T-helper 2 cell (primary cell): ENCODE data around the gene TOP3B.
"Not testable (repeated sequence)": the region's sequence is repeated elsewhere in the genome, so short reads cannot be mapped to it uniquely, and the experiment has no call there.

Experiments used
- DNase-seq, 5 experiments: peaks; one replicate each; pipeline versions ENCODE4 v3.0.0 to v3.0.0-alpha.2; 2012 to 2022

TOP3B gene

DNA sequence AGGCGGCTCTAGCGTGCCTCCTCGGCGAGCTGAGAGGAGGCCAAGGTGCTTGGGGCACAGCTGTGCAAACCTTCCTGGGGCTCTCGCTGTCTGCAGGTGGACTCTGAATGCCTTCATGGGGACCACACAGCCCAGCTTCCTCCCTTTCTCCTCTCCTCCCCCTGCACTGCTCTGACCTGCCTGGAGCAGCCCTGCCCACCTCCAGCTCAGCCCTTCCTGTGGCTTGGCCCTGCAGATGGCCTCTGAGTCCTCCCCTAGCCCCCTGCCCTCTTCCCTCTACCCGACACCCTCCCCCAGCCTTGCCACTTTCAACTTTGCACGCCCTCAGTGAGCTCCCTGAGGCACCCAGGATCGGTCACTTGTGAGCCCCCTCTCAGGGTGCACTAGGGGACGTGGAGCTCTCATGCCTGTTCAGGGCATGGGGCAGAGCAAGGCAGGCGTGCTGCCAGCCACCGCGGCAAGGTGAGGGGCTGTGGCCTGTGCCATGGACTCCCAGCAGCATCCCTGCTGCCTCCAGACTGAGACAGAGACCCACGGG, 61.3 kb downstream of the TOP3B start:
- DNase-seq: no peak

DNA sequence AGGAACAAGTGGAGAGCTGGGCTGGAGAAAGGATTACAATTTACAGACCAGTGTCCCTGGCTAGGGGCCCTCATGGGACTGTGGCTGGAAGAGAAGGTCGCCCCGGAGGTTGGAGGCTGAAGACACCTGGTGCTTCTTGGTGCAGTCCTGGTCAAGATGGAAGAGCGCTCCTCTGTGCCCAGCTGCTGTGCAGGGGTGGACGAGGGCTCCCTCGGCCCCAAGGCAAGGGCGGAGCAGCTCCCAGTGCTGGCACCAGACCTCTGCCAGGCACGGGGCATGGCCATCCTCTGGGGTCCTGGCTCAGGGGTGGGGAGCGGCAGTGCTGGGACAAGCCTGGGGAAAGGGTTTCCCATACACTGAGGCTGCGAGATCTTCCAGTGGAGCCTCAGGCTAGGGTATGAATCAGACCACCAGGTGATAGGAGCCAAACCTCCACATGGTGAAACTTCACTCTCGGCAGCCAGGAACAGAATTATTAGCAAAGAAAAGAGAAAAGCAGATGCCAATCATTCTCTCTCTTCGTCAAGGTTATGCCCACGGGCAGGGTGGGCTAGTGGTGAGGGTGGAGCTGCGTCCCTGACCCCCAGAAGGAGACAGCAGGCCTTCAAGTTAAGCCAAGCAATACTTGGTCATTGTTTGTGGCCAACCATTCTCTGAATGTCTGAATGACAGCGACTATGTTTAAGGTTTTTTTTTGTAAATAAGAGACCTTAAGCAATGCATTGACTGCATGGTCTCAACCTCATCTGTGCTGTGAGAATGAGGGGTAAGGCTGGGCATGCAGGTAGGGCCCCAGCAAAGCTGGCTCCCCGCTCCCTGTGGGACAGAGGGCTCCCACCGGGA, 62.0 kb downstream of the TOP3B start:
- DNase-seq: no peak

DNA sequence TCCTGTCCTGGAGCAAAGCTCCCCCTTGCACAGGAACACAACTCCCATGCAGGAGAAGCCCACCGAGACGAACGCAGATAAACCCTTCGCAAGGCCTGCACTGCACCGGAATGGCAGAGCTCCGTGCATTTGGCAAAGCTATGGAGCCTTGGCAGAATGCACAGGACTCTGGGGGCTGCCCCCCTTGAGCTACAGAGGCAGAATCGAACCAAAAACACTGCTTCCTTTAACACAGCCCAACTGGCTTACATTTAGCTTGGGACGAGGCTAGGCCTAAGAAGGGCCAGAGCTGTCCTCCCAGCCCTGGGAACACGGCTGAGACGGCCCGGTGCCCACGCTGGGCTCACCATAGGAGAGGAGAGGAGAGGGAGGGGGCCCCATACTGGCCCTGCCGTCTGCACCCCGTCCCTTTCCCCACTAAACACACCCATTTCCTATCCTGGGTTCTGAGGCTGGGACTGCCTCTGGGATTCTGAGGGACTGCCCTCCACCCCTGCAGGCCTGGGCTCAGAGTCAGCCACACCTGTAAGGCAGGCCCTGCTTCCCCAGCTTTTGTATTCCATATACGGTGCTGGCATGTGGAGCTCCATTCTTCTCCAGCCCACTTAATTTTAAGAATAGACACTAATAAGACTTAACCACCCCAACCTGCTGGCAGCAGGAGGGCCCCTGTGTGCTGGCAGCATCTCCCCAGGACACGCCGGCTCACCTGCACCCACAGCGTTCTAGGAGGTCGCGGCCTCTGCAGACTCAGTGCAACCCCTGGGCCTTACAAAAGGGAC, 62.9 kb downstream of the TOP3B start:
- no peak for DNase-seq

- DNase-seq: no peak
Observed at GRCh38 chr22:21918466-21919185, 64.0 kb downstream of the TOP3B start.

DNA sequence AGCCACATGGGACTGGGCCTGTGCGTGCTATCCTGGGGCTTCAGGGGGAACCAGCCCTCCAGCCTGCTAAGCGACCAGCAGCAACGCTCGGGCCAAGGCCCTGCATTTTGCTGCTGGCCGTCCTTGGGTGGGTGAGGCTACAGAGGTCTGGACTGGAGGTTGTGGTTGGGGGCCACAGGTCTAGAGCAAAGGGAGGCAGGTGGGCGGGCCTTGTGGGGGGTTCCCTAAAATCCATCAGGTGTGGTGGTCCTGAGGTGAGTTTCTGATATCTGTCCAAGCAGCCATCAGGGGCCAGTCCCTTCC, 64.7 kb downstream of the TOP3B start:
- no peak for DNase-seq

DNA sequence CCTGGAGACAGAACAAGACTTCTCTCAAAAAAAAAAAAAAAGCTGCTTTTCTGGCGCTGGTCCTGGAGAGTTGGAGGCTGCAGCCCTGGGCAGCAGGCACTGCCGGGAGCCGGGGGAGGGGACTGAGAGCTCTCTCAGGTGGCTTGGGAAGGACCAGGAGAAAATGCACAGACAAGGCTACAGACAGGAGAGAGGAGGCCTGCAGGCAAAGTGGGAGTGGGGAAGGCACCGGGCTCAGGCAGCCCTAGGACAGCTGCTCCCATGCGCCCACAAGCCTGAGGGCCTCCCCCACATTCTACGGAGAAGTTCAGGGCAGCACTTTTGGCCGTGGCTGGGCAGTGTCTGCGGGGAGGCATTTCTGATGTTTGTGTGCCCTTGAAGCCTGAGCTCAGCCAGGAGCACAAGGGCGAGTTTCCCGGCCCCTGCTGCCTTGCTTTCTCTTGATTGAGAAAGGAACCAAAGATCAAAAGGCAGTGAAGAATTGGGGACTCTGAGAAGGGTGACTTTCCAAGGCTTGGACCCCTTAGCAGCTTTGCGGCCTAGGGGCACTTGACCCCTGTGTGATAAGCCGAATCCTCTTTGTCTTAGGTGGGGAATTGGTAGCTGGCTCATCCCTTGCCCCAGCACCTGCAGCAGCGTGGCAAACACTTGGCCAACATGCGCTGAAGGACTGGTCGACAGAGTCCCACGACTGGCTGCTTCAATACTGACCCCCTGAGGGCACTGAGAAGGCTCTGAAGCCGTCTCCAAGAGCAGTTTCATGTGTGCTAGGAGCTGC, 65.2 kb downstream of the TOP3B start:
- DNase-seq: no peak

- DNase-seq: no peak
Observed at GRCh38 chr22:21916309-21916918, 66.2 kb downstream of the TOP3B start.

- no peak for DNase-seq
Observed at GRCh38 chr22:21915624-21916308, 66.8 kb downstream of the TOP3B start.

- not testable (repeated sequence) for DNase-seq
Observed at GRCh38 chr22:21914033-21914642, 68.4 kb downstream of the TOP3B start.

GRCh38 chr22:21910367-21910766, 72.2 kb downstream of the TOP3B start:
- not testable (repeated sequence) for DNase-seq

DNA sequence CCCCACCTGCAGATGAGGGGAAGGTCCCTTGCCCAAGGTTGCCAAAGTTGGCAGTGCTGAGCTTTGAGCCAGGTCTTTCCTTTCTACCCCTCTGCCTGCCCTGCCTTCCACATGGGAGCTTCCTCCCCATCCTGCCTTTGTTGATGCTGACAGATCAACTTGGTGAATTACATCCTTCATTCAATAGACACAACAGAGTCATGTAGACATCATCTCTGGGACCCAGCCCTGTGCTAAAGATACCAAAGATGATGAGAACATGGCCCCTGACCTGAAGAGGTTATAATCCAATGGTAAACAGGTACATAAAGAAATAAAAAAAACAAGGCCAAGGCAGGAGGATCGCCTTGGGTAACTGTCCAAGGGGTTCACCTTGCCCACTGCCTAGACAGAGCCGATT, 72.7 kb downstream of the TOP3B start:
- DNase-seq: no peak

GRCh38 chr22:21907638-21908522, 74.7 kb downstream of the TOP3B start:
- DNase-seq: no peak
